GM21529 (cell line): ENCODE data around the gene C20orf202.
"Not testable (repeated sequence)": the region's sequence is repeated elsewhere in the genome, so short reads cannot be mapped to it uniquely, and the experiment has no call there.

Source experiments
- ATAC-seq: cut with Tn5 transposase; IDR thresholded peaks from one replicate; pipeline ENCODE4 v1.9.1; 2021; ENCODE audit not compliant: unreplicated experiment

C20orf202 gene

DNA sequence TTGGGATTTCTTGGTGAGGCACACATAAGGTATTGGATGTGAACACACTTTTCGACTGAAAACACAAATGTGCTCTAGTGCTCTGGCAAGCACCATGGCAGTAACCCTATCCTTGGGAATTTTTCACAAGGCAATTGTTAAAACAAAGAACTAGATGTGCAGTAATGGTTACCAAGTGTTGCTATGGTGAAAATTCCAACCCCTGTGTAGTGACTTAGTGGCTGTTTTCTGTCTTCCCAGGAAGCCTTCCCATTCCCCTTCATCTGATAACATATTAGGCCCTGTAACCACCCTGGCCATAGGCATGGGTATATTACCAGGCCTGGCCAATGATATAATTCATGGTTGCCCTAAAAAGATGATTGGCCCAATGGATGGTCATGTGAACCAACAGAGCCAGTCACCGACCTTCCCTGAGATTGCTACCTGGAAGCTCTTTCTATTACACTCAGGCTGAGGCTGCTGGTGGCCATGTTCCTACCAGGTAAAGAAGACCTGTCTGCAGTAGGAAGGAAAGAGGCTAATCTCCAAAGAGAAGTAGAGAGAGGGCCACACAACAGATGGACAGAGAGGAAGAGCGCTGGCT lies 4.1 kb downstream of the C20orf202 start:
- ATAC-seq, result no peak

GRCh38 chr20:1209447-1210387 lies 6.5 kb downstream of the C20orf202 start:
- no peak for ATAC-seq

DNA sequence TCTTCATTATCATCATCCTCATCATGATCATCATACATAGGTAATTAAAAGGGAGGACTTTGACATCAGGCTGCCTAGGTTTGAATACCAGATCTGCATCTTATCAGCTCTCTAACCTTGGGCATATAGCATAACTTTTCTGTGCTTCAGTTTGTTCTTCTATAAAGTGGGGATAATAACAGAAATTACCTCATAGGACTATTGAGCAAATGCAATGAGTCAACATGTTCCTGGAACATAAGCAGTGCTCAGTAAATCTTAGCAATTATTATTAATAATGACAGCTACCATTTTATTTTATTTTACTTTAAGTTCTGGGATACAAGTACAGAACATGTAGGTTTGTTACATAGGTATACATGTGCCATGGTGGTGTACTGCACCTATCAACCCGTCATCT lies 7.2 kb downstream of the C20orf202 start:
- no peak for ATAC-seq

DNA sequence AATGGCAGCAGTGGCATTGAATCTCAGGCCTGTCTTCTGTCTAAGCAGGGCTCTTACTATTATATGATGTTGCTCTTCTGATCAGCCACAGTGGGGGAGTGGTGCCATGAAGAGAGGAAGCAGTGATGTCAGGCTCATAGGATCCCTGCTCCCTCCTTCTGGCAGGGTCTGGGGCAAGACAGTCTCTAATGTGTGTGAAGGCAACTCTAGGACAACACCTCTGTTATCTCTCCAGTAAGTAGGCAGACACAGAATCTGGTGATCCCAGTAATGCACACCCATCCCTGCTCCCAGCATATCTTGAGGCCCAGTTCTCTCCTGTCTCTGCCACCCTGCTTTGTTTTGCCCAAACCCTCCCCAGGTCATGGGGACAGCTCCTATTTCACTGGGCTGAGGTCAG lies 8.8 kb downstream of the C20orf202 start:
- ATAC-seq, result no peak

GRCh38 chr20:1212607-1213396 lies 9.5 kb downstream of the C20orf202 start:
- ATAC-seq, result peak; percentile 81

- ATAC-seq, result no peak
Observed at GRCh38 chr20:1214838-1215261, 11.6 kb downstream of the C20orf202 start.

GRCh38 chr20:1215386-1216170 lies 12.3 kb downstream of the C20orf202 start:
- ATAC-seq, result no peak

DNA sequence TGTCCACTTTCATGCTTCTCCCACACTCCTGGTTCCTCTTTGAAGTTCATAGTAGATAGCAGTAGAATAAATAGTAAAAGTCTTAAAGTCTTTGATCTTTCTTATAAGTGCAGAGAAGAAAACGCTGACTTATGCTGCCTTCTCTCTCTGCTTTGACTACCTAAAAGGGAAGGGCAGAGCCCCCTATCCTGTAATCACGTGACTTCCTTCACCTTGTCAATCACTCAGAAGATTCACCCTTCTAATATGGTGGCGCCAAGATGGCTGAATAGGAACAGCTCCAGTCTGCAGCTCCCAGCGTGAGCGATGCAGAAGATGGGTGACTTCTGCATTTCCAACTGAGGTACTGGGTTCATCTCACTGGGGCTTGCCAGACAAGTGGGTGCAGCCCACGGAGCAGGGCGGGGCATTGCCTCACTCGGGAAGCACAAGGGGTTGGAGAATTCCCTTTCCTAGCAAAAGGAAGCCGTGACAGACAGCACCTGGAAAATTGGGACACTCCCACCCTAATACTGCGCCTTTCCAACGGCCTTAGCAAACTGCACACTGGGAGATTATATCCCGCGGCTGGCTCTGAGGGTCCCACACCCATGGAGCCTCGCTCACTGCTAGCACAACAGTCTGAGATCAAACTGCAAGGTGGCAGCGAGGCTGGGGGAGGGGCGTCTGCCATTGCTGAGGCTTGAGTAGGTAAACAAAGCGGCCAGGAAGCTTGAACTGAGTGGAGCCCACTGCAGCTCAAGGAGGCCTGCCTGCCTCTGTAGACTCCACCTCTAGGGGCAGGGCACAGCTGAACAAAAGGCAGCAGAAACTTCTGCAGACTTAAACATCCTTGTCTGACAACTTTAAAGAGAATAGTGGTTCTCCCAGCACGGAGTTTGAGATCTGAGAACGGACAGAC lies 13.5 kb downstream of the C20orf202 start:
- ATAC-seq, result not testable (repeated sequence)

- not testable (repeated sequence) for ATAC-seq
Observed at GRCh38 chr20:1222750-1223149, 19.5 kb downstream of the C20orf202 start.

GRCh38 chr20:1224205-1224890 lies 21.1 kb downstream of the C20orf202 start:
- no peak for ATAC-seq

DNA sequence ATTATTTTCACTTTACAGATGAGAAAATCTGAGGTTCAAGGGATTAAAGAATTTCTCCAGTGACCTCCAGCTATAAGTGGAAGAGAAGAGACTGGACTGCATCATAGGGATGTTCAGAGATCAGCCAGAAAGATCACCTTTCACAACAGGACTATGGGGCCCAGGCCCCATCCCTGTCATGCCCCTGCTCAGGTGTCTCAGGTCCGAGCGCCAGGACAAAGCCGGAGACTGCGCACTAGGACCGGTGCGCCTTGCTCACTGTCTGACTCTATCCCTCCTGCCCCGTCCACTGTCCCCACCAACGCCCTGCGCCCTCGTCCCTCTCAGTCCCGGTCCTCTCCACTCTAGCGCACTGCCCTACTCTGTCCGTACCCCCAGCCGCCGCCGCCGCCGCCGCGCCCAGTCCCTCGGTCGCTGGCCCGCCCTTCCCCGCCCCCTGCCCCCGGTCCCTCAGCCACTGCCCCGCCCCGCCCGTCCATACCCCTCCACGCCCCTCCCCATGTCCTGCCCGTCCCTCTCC lies 22.1 kb downstream of the C20orf202 start:
- ATAC-seq, result no peak

DNA sequence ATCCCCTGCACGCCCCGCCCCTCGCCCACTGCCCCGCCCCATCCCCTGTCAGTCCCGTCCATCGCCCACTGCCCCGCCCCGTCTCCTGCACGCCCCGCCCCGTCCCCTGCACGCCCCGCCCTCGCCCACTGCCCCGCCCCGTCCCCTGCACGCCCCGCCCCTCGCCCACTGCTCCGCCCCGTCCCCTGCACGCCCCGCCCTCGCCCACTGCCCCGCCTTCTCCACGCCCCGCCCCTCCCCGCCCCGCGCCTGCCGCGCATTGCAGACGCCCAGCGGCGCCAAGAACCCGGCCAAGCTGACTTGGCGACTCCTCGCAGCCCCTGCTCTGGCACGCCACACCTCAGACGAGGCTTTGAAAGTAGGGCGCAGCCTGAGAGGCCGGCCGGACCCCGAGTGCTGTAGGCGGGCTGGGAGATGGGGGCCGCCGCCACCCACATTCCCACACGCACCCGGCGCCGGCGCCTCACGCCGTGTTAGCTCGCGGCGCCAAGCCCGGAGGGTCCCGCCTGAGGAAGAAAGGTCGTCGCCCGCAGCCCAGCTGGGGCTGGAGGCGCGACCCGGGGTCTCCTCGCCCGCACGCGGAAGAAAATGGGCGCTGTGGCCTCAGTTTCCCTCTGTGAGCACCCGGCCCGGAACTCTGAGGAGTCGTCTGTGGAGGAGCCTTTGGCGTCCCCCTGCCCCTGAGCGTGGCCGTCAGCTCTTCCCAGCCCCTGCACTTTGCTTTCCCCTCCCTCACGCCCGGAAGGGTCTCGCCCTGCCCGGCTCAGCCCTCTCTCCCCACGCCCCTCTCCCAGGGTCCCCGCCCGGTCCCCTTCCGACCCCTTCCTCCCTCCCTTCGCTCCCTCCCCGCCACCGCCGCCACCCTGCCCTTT lies 22.8 kb downstream of the C20orf202 start, which contains the start of gene RAD21L1:
Gene RAD21L1, plus strand, starts transcription at position 262 of the 872 bp plus-strand sequence. CDS start 2,410 bp downstream, outside the sequence.
- ATAC-seq, result no peak

DNA sequence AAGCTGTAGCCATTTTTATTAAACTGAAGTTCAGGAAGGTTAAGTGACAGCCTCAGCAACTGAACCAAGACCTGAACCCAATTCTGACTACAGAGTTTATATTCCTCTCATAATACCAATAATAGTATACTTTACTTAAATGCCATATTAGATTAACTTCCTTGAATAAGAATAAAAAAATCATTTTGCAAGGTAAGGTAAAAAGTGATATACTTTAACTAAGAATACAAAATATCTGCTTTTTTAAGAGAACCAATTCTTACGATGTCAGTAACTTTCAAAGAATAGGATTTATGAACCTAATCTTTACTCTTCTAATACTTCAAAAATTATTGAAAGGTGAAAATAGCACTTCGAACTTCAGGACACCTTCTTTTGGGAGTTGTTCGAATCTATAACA lies 26.3 kb downstream of the C20orf202 start:
- ATAC-seq, result no peak

DNA sequence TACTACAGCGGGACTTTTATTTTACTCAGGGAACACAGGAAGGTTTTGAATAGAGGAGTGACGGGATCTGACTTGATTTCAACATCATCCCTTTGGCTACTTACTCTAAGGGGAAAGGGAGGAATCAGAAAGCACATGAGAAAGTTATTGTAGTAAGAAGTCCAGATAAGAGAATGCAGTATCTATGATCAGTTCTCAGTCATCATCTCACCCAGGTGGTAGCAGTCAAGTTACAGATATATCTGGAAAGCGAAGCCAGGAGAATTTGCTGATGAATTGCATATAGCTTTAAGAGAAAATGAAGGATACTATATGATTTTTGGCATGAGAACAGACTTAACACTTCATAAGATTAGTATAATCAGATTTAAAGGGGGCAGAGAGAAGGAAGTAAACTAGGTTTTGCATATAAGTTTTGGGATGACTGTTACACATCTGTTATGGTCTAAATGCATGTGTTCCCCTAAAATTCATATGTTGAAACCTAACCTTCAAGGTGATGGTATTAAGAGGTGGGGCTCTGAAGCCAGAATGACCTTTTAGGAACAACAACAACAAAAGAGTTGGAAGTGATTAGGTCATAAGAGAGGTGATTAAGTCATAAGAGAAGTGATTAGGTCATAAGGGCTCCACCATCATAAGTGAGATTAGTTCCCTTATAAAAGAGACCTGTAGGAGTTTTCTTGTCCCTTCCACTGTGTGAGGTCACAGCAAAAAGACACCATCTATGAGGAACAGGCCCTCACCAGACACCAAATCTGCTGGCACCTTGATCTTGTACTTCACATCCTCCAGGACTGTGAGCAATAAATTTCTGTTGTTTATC lies 29.2 kb downstream of the C20orf202 start:
- no peak for ATAC-seq

- ATAC-seq, result no peak
Observed at GRCh38 chr20:1240549-1240948, 37.3 kb downstream of the C20orf202 start.

DNA sequence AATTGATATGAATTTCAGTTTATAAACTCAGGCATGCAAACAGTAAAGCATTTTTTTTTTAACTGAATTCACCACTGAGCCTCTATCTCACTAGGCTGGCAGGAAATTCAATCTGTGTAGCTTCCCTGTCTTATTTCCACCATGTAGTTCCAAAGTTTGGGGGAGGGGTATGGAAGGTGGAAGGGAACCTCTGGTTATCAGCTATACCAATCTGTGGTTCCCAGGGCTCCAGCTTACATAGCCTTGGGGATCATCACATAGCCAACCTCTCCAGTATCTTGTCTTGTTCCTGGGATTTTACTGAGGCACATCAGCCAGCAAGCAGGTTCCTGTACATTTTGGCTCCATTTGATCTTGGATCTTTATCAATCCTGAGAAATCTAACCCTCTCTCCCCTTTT lies 38.2 kb downstream of the C20orf202 start:
- no peak for ATAC-seq

GRCh38 chr20:1242099-1242498 lies 38.8 kb downstream of the C20orf202 start:
- ATAC-seq, result no peak
